OCI-LY3 (cell line): ENCODE data around the gene PCSK6.

Experiments used
- CTCF ChIP-seq: fragments of 200-600, 300-600 bp; sonication (generic); IDR thresholded peaks from 2 replicates; pipeline ENCODE4 v1.5.1; 2014; ENCODE audit warnings: antibody characterized with exemption, low read length, low read depth
- EZH2phosphoT487 ChIP-seq: fragments of 200-600 bp; shearing (Covaris generic); IDR thresholded peaks from 2 replicates; pipeline ENCODE4 v1.6.1; 2018; ENCODE audit warnings: antibody characterized with exemption, mixed run types, low read depth

GRCh38 chr15:101276501-101277037 lies 212.9 kb downstream of the PCSK6 start:
- TF ChIP-seq CTCF (peak; percentile 43), EZH2phosphoT487 (no peak)
